Measurements from ENCODE around the gene CARD14.

Gene CARD14

DNA sequence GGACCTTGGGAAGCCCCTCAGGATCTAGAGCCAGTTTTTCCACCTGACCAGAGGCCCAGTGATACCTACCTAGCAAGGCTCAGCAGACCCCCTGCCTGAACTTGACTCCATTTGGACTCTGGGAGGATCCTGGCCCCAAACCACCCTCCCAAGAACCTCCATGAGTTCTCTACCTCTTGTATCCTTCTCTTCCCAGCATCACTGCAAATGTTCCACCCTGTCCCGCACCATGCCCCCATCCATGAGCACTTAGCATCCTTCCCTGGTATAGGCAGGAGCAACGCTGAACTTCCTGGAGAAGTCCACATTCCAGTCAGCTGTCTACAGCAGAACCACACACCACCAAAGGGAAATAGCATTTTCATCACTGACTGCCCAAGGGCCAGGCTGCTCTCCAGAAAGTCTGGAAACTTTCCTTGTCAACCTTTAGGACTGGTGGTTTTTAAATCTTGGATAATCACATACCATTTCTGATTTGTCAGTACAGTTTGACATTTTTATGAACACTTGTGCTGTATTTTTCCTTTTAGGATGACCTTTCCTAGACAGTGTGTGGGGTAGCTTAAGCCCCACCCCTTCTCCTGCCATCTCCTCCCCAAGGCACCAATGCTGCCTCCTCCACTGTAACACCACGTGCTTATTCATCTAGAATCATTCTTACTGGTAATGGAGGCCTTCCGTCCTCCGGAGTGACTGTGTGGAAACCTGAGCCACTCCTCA is 36.8 kb upstream of the CARD14 start:
- Histone ChIP-seq H3K27ac (no peak overlapping the region), H4K20me1 (peaks cover 17% of the 10 kb centered on the region), H3K9ac (no peak overlapping the region), H3K27me3 (no peaks in the 10 kb centered on the region), H3K4me2 (no peak overlapping the region), H3K4me3 (no peak overlapping the region), H3K9me3 (no peaks in the 10 kb centered on the region), H3K36me3 (peaks cover 57% of the 10 kb centered on the region), H3K4me1 (no peaks in the 10 kb centered on the region)
- TF ChIP-seq Cebpa-rat (IDR thresholded peaks at IDR 0.05), result no peak

DNA sequence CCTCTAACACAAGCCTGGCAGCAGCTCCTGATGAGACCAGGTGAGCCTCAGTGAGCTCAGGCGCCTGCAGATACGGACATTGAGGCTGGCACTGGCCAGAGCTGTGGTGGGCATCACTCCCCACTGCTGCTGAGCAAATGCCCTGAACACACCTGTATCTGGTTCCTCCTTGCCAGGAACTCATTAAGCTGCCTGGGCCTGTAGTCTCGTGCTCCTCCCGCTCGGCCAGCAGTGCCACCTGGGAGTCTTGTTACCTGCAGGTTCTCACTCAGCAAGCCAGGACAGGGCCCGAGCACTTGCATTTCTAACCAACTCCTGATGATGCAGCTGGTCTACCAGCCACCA is 36.2 kb upstream of the CARD14 start:
- no peaks in the 10 kb centered on the region for H3K4me1 ChIP-seq
- H3K4me2 ChIP-seq, result no peak overlapping the region
- no peak overlapping the region for H3K27ac ChIP-seq
- H4K20me1 ChIP-seq, result peaks cover 17% of the 10 kb centered on the region
- H3K4me3 ChIP-seq, result no peak overlapping the region
- no peak for TF ChIP-seq Cebpa-rat (IDR thresholded peaks at IDR 0.05)
- no peak overlapping the region for H3K9ac ChIP-seq
- H3K36me3 ChIP-seq, result peaks cover 62% of the 10 kb centered on the region
- H3K27me3 ChIP-seq, result no peaks in the 10 kb centered on the region
- no peaks in the 10 kb centered on the region for H3K9me3 ChIP-seq

GRCh38 chr17:80137131-80137530 is 32.7 kb upstream of the CARD14 start:
- no peak overlapping the region for H3K27ac ChIP-seq
- H3K36me3 ChIP-seq, result peaks cover 97% of the 10 kb centered on the region
- no peak for TF ChIP-seq Cebpa-rat (IDR thresholded peaks at IDR 0.05)
- no peaks in the 10 kb centered on the region for H3K4me1 ChIP-seq
- H3K4me2 ChIP-seq, result no peak overlapping the region
- no peaks in the 10 kb centered on the region for H3K27me3 ChIP-seq
- no peak overlapping the region for H3K4me3 ChIP-seq
- H3K9me3 ChIP-seq, result no peaks in the 10 kb centered on the region
- peaks cover 42% of the 10 kb centered on the region for H4K20me1 ChIP-seq
- H3K9ac ChIP-seq, result no peak overlapping the region

DNA sequence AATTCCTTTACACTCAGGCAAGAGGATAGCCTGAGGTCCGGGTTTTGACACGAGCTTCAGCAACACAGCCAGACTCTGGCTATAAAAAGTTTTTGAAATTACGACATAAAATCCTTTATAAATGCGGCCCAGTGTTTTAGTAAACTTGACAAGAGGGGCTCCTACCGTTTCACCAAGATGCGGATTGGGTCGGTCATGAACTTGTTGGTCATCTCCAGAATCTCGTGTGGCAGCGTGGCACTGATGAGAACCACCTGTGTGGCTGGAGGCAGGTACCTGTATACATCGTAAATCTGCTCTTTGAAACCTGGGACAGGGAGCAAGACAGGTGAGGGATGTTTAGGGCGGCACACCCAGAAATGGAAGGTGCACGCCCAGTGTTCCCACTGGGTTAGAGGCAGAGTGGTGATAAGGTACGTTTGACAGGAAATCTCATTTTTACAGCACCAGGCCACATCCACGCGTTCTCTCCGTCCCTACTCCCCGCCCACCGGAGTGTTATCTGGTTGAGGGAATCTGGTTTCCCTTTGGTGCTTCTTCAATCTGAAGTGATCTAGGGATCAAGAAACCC is 30.9 kb upstream of the CARD14 start:
- H3K9me3 ChIP-seq, result no peaks in the 10 kb centered on the region
- H3K9ac ChIP-seq, result no peak overlapping the region
- no peak for TF ChIP-seq Cebpa-rat (IDR thresholded peaks at IDR 0.05)
- no peaks in the 10 kb centered on the region for H3K27me3 ChIP-seq
- H4K20me1 ChIP-seq, result peaks cover 49% of the 10 kb centered on the region
- H3K4me2 ChIP-seq, result no peak overlapping the region
- peaks cover 100% of the 10 kb centered on the region for H3K36me3 ChIP-seq
- peaks cover 5% of the 10 kb centered on the region for H3K4me1 ChIP-seq
- no peak overlapping the region for H3K27ac ChIP-seq
- H3K4me3 ChIP-seq, result no peak overlapping the region

GRCh38 chr17:80141463-80142165 is 28.2 kb upstream of the CARD14 start:
- Histone ChIP-seq H3K36me3 (peaks cover 82% of the 10 kb centered on the region), H3K9ac (no peak overlapping the region), H3K27me3 (no peaks in the 10 kb centered on the region), H3K4me1 (peaks cover 25% of the 10 kb centered on the region), H3K4me2 (no peak overlapping the region), H3K4me3 (no peak overlapping the region), H4K20me1 (peaks cover 76% of the 10 kb centered on the region), H3K9me3 (no peaks in the 10 kb centered on the region), H3K27ac (no peak overlapping the region)
- no peak for TF ChIP-seq Cebpa-rat (IDR thresholded peaks at IDR 0.05)

DNA sequence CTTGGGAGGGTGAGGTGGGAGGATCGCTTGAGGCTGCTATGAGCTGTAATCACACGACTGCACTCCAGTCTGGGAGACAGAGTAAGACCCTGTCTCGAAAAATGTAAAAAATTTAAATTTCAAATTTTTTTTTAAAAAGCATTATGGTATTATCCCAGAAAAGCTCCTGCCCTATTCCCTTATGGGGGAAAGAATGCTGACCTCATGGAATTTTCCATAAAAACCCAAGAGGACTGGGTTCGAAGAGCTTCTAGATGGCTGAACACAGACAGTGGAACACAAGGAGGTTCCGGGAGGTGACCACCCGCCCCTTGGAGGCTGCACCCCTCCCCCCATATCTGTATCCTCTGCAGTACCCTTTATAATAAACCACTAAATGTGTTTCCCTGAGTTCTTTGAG is 26.9 kb upstream of the CARD14 start:
- Histone ChIP-seq H3K36me3 (peaks cover 69% of the 10 kb centered on the region), H3K4me2 (no peak overlapping the region), H3K27me3 (no peaks in the 10 kb centered on the region), H3K4me1 (peaks cover 27% of the 10 kb centered on the region), H3K9me3 (no peaks in the 10 kb centered on the region), H3K27ac (no peak overlapping the region), H4K20me1 (peaks cover 71% of the 10 kb centered on the region), H3K9ac (no peak overlapping the region), H3K4me3 (no peak overlapping the region)
- no peak for TF ChIP-seq Cebpa-rat (IDR thresholded peaks at IDR 0.05)

GRCh38 chr17:80145076-80146075 is 24.5 kb upstream of the CARD14 start:
- Histone ChIP-seq H3K4me2 (peak overlapping the region; percentile 93), H3K4me1 (peaks cover 41% of the 10 kb centered on the region), H3K9me3 (no peaks in the 10 kb centered on the region), H3K27me3 (no peaks in the 10 kb centered on the region), H3K9ac (peak overlapping the region; percentile 97), H4K20me1 (peaks cover 63% of the 10 kb centered on the region), H3K27ac (peak overlapping the region; percentile 96; the same call in 1 of the 2 replicates), H3K4me3 (peak overlapping the region; percentile 95), H3K36me3 (peaks cover 44% of the 10 kb centered on the region)
- TF ChIP-seq Cebpa-rat (IDR thresholded peaks at IDR 0.05), result no peak

DNA sequence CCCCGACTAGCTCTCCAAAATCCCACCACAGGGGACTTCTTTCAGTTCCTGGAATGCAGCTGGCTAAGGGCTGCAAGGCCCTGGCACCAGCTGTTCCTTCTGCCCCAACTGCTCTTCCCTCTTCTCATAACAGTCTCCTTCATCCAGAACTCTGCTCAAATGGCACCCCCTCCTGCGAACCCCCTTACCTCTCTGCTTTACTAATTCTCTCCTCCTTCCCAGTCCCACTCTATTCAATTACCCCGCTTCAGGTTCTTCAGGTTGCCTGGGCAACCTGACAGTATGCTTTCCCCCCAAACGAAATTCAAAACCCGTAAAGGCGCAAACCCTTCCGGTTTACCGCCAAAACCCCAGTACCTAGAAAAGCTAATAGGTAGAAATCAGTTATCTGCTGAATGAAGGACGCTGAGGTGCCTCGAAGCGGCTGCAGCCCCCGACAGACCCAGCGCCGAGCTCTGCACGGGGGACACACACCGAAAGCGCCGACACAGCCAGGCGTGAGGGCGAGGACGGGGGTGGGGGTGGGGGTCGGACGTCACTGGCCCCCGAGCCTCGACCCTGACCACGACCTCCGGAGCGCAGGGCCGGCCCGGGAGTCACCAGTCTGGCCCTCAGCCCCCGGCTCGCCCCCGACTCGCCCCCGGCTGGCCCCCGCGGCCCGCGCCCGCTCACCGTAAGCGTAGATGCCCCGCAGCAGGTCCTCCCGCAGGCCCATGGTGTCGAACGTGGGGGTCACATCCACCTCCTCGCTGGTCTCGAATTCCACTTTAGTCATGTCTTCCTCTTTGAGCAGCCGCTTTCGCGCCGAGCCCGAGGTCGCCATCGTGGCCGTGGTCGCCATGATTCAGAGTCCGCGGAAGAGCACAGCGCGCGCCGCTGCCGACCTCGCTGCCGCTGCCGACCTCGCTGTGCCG is 23.5 kb upstream of the CARD14 start:
- Histone ChIP-seq H3K9ac (peak overlapping the region; percentile 97), H3K4me3 (peak overlapping the region; percentile 95), H3K27ac (peak overlapping the region; percentile 96), H3K4me2 (peak overlapping the region; percentile 93), H3K27me3 (no peaks in the 10 kb centered on the region), H3K4me1 (peaks cover 41% of the 10 kb centered on the region), H4K20me1 (peaks cover 53% of the 10 kb centered on the region), H3K36me3 (peaks cover 34% of the 10 kb centered on the region), H3K9me3 (no peaks in the 10 kb centered on the region)
- TF ChIP-seq Cebpa-rat (IDR thresholded peaks at IDR 0.05), result no peak

Data from BLaER1 (cell line).